ENCODE results near the gene ABCF1.

Gene ABCF1

DNA sequence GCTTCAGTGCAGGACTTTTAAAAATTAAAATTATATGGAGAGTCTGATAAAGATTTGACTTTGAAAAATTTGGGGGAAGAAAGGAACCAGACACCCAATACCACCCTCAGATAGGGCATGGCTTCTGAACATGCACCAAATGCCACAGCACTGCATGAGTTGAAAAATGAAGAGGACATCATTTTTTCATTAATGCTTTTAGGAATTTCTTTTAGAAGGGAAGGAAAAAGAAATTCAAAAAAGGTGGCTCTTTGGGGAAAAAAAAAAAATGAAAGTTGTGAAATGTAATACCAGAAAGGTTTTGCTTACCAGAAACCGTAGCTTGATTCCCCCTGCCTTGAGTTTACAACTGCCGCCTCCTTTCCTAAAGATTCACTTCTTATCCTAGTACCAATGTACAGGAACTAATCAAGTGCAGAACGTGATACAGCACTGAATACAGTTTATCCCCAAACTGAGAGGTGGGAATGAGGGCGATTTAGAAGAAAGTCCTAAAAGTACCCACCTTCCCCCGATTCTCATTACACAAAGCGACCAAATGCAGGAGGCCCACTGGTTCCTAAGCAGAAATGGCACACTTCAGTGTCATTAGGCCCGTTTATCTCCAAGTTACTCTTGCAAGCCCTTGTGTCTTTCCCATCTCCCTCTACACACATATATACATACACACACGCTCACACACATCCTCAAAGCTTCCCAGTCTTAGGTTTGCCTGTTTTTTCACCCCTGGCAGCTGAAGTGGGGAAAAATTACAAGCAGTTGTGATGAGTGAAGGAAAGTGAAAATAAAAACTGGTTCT lies 43.0 kb downstream of the ABCF1 start:
- TF ChIP-seq, protein P1, sequence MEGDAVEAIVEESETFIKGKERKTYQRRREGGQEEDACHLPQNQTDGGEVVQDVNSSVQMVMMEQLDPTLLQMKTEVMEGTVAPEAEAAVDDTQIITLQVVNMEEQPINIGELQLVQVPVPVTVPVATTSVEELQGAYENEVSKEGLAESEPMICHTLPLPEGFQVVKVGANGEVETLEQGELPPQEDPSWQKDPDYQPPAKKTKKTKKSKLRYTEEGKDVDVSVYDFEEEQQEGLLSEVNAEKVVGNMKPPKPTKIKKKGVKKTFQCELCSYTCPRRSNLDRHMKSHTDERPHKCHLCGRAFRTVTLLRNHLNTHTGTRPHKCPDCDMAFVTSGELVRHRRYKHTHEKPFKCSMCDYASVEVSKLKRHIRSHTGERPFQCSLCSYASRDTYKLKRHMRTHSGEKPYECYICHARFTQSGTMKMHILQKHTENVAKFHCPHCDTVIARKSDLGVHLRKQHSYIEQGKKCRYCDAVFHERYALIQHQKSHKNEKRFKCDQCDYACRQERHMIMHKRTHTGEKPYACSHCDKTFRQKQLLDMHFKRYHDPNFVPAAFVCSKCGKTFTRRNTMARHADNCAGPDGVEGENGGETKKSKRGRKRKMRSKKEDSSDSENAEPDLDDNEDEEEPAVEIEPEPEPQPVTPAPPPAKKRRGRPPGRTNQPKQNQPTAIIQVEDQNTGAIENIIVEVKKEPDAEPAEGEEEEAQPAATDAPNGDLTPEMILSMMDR (IDR thresholded peaks at IDR 0.05; ENCODE audit: insufficient read depth, low read length, missing control alignments), result no peak
- peak overlapping the region; percentile 53 for H3K4me3 ChIP-seq (ENCODE audit: low read depth, low read length)
- POLR2A ChIA-PET, result interaction anchor here (0.6 to 3.0 kb wide), 15 partner anchors 10 to 270 kb away, joined by 3 to 20 read pairs (median 4); no protein-coding TSS in a partner anchor
- CTCF ChIA-PET, result interaction anchor here (0.5 to 4.1 kb wide), 5 partner anchors 10 to 108 kb away, joined by 3 to 28 read pairs (median 3); no protein-coding TSS in a partner anchor
- DNase-seq (ENCODE audit: low read depth, low spot score), result no peak

DNA sequence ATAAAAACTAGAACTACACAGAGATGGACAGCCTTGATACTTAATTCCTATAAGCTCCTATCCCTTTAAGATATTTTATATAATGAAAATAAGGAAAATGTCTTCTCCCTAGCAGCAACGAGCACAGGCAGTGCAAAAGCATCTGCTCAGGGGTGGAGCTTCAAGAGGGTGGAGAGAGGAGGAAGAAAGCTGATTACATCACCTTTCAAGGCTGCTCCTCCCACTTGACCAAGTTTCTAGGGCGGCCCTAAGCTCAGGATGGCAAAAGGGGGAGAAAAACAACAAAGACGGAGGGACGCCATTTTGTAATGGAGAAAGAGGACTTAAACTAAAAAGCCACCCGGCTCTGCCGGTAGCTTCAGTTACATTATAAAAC lies 43.6 kb downstream of the ABCF1 start:
- ChIA-PET CTCF (interaction anchor here (0.5 to 4.1 kb wide), 4 partner anchors 10 to 57 kb away, joined by 3 to 28 read pairs (median 5); no protein-coding TSS in a partner anchor), POLR2A (interaction anchor here (0.6 to 2.4 kb wide), 11 partner anchors 8 to 140 kb away, joined by 3 to 6 read pairs (median 4); no protein-coding TSS in a partner anchor)
- TF ChIP-seq, protein P1 (IDR thresholded peaks at IDR 0.05; ENCODE audit: insufficient read depth, low read length, missing control alignments), result no peak
- peak; percentile 87 for DNase-seq (ENCODE audit: low read depth, low spot score)
- peak overlapping the region; percentile 99 for H3K4me3 ChIP-seq (ENCODE audit: low read depth, low read length)

DNA sequence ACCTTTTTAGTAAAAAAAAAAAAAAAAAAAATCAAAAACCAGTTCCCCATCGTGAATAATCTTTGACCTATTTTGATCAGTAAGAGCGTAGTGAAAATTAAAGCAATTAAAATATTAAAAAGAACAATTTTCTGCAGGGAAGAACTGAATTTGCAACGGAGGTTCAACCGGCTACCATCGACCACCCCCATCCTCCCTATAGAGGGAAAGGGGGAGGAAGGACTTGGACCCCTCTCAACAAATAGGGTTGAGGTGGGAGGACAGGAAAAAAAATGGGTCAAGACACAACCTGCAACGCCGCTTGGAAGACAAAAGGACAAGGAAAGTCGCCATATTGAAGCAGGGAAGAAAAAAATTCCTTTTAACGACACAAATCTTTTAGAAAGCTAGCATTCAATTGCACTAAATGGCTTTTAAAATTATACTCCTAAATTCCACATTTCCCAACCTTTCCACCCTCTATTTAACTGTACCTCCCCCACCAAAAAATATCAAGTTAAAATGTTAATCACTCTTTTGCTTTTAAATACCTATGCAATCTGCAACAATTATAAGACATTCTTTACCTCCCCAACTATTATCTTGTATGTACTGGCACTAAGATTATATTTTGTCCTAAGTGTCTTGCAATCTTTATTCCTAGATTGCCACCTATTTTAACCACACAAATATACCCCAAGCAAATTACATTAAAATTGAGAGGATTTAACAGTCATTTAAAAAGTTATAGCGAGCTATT lies 44.1 kb downstream of the ABCF1 start:
- TF ChIP-seq, protein P1 (IDR thresholded peaks at IDR 0.05; ENCODE audit: insufficient read depth, low read length, missing control alignments), result no peak
- ChIA-PET POLR2A (interaction anchor here (0.6 to 2.4 kb wide), 11 partner anchors 8 to 139 kb away, joined by 3 to 6 read pairs (median 4); no protein-coding TSS in a partner anchor), CTCF (interaction anchor here (0.5 to 4.1 kb wide), 4 partner anchors 11 to 57 kb away, joined by 3 to 28 read pairs (median 5); no protein-coding TSS in a partner anchor)
- peak overlapping the region; percentile 99 for H3K4me3 ChIP-seq (ENCODE audit: low read depth, low read length)
- no peak for DNase-seq (ENCODE audit: low read depth, low spot score)

DNA sequence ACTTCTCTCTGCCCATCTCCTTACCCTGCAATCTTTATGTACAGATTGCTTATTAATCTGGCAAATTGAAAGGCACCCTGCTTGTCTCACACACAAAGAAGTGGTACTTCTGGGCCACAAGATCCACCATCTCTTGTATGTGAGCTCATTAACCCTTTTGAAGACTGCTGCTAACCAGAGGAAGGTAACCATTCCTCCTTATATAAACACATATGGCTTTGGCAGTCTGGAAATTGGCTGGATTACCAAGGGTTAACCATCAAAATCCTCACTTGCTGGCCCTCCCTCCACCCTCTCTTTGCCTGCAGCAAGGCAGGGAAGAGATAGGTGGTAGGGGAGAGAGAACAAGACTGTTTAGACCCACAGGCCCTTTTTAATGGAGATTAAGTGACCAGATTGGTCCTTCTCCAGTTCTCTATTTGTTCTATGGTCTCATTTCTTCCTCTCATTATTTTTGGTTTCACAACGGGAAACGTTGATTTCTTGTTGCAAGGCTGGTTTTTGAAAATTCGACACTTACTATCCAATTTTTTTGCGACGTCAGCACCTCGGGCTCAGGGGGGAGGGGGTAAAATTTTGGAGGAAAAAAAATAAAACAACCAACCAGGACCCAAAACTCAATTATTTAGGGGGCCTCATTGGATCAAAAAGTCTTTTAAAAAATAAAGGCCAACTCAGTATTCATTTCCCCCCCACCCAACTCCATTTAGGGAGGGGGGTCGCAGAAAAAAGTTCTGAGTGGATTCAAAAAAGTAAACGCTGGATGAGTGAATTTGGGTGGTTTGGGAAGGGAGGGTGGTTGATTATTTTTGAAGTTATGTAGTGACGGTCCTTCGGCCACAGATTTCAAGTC lies 44.9 kb downstream of the ABCF1 start:
- H3K4me3 ChIP-seq (ENCODE audit: low read depth, low read length), result peak overlapping the region; percentile 99
- CTCF ChIA-PET, result interaction anchor here (4.1 kb wide), 1 partner anchor 18 kb away, joined by 28 read pairs; no protein-coding TSS in a partner anchor
- DNase-seq (ENCODE audit: low read depth, low spot score), result no peak
- POLR2A ChIA-PET, result interaction anchor here (1.7 kb wide), 1 partner anchor 106 kb away, joined by 6 read pairs; no protein-coding TSS in a partner anchor
- TF ChIP-seq, protein P1 (IDR thresholded peaks at IDR 0.05; ENCODE audit: insufficient read depth, low read length, missing control alignments), result no peak

DNA sequence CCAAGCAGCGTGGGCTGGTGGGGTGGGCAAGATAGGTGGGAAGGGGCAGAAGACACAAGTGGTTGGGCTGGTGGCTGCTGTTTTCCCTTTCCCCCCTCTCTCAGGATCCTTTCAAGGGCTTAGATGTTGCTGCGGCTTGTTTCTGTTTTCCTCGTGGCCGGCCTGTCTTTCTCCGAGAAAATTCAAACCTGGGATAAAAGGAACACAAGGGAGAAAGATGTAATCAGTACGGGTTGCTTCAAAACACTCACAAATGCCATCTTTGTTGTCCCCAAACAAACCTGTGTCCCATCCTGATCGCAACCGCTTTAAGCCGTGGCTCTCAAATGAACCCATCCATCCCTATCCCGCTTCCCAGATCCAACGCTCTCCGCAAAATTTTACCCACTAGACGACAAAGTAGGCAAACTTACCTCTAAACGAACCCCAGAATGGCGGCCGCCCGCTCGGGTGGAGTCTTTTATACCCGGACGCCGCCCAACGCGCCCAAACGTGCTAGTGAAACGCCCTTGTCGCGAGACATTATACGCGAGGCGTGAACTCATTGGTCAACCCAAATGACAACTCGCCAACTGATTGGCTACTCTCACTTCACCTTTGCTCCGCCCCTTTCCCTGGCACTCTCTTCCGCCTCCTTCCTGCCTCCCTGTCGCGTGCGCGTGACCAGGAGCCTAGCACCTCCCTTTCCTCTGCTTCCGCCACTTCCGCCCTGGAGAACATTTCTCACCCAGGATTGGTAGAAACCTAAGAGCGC lies 45.7 kb downstream of the ABCF1 start, which contains the start of gene PPP1R10:
Gene PPP1R10, minus strand, starts transcription at position 433 of the 754 bp plus-strand sequence. CDS start 7,299 bp downstream, outside the sequence.
- CTCF ChIA-PET, result interaction anchor here (1.0 to 1.8 kb wide), 3 partner anchors 10 to 55 kb away, joined by 3 to 8 read pairs (median 3); partner anchors contain the start of genes ATAT1 and DHX16

More for the DNA sequence above, 45.7 kb downstream of the ABCF1 start, which contains the start of gene PPP1R10:
- peak within 1 kb of the TSS; percentile 99 for H3K4me3 ChIP-seq (ENCODE audit: low read depth, low read length)
- TF ChIP-seq, protein P1 (IDR thresholded peaks at IDR 0.05; ENCODE audit: insufficient read depth, low read length, missing control alignments), result no peak
- DNase-seq (ENCODE audit: low read depth, low spot score), result peak; percentile 99
- POLR2A ChIA-PET, result interaction anchor here (0.6 to 1.3 kb wide), 6 partner anchors 12 to 104 kb away, joined by 3 to 6 read pairs (median 4); partner anchors contain the start of genes DHX16, MDC1 and PRR3

Data from AG04449 (cell line).